Stimulated activated CD4-positive, alpha-beta T cell treated with anti-CD3 and anti-CD28 coated beads, TNF-alpha, amount 100 ng/mL, for 1 hour (primary cell): ENCODE results near the gene RPTOR.

Experiments
- DNase-seq, 3 donors: peaks; one replicate each; pipeline ENCODE4 v3.0.0-alpha.2; 2020; ENCODE audit warnings: low read depth in 3 of 3, low spot score in 1 of 3

RPTOR gene

DNA sequence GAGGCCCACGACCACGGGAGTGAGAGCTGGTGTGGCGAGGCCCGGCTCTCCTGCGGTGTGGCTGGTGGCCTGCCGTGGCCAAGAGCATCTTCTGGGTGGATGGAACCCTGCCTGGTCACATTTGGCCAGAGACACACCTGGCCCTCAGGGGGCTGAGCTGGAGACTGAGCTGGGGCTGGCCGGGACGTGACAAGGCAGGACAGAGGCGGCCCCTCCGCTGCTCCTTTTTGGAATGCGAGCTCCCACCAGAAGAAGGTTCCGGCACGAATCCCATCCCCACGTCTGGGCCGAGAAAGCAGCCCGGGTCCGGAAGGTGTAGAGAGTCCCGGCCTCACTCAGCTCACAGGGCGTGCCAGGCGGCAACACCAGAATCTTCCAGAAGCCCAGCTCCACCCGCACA, 421.0 kb downstream of the RPTOR start:
- no peak for DNase-seq

DNA sequence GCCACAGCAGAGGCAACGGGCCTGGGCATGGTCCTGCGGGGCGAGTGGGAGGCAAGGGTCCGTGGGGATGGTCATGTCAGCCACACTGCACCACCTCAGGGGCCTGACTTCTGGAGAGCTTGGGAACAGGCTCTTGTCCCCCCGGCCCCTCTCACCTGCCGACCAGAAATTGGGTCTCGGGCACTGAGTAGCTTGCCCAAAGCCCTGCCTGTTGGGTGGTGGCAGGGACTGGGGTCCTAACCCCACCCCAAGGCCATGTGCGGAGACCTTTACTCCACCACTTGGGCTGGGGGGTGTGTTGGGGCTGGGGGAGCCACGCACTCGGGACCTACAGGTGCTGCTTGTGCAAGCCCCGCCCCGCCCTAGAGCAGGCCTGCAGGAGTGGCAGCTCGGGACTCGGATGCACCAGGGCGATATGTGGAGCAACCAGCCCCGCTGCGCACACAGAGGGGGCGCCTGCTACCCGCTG, 422.8 kb downstream of the RPTOR start:
- DNase-seq: no peak

DNA sequence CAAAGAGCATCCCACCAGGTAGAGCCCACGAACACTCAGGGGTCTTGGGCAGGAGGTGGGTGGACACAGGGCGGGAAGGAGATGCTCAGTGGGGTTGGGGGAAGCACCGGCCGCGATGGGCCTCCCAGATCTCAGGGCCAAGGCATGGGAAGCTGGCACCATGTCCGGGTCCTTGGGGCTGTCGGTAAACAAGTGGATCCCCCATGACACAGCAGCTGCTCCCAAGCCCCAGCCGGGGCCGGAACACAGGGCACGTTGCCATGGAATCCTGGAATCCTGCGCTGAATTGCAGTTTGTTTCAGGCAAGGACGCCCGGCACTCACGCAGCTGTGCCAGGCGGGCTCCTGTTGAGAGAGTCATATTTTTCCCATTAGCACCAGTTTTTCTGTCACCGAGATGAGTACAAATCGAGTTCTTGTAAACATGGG, 424.0 kb downstream of the RPTOR start:
- no peak for DNase-seq

DNA sequence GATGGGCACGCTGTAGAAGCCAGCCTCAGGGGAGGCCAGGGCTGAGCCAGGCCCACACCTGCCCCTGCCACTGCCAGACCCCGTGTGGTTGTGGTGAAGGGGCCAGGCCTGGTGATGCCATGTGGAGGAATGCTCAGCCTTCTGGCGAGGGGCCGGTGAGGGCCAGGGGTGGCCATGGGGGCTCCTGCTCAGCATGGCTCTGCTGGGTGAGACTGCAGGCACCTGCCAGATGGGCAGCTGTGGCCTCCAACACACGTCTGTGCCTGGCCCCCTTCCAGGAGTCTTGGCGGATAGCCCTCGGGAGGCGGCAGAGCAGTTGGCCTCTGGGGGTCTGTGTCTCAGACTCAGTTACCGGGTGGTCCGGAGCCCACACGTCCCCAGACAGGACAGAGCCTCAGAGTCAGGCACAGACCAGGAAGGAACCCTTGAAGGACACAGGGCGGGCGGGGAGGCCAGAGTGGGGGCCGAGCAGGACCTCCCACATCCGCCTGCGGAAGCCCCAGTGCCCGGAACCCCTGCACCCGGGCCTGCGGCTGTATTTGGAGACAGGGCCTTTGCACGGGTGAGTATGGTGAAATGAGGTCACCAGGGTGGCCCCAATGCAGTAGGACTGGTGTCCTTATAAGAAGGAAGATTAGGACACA, 424.5 kb downstream of the RPTOR start:
- DNase-seq: no peak

DNA sequence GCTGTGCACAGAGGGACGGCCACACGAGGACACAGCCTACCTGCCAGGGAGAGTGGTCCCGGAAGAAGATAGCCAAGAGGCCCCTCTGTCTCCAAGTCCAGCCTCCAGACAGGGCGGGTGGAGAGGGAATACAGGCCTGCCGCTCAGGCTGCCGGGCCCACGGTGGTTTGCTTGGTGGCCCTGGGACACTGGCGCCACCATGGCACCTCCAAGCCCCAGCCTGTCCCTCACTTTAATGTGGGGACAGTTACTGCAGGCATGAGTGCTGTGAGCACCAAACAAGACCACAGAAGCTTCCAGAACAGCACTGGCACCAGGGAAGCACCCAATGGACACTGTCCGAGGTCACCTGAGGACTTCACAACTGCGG, 425.0 kb downstream of the RPTOR start:
- DNase-seq: no peak

DNA sequence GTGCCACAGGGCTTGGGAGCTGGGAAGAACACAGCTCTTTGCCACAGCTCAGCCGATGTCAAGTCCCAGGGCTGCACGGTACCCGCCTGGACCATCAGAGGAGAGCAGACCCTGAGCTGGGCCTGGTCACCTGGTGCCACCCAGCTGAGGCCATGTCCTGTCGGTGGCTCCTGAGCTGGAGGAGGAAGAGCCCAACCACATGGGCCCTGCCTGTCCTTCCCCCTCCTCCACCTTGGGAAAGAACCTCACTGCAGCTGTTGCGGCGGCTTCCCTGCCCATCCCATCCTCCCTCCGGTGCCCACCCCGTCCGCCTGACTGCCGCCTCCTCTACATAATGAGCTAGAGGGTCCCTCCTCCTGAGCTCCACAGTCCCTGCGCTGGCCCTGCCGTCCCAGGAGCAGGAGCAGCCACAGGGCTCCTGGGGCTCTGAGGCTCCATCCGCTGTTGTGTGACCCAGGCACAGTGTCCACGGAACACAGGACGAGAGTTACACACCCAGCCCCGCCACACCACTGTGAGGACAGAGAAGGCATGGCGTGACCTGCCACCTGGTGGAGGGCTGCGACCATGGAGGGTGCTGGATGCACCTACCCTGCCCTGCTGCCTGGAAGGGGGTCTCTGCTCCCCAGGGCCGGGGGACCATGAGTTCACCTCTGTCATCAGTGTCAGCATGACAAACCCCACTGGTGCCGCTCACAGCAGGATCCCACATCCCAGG, 425.6 kb downstream of the RPTOR start:
- peak in 1 of 3 donors; percentile 30 for DNase-seq

DNA sequence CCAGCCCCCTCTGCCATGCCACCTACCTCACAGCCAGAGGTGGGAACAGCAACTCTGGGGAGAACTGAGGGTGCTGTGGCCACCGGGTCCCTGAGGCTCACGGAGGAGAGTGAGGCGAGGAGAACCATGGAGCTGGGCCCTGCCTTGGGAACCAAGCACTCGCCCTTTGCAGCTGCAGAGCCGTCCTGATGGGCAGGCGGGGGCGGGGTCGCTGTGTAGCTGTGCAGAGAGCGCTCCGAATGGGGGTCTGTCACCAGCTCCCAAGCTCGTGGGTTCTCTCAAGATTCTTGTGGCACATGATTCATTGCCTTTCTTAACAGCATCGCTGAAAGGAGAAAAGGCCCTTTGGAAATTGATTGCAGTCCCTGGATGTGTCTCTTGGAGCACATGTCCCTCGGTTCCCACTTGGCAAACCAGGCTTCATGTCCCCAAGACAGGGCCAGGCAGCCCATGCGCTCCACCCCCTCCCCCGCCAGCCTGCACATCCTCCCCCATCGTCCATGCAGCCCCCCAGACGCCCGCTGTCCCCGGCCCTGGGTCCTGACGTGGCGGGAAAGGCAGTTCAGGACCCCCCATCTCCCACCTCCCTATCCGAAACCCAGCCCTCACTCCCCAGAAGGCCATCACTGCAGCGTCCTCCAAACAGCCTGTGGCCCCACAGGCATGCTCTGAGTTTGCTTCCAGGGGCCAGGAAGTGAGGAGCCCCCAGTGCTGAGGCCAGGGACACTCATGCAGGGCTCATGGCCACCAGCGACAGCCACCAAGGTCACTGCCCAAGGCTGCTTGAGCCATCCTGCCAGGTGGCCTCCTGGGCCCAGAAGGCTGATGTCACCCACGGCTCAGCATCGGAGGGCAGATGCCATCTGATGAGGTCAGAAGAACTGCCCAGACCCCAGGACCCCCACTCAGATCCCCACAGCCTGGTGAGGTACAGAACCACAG, 426.4 kb downstream of the RPTOR start:
- no peak for DNase-seq

DNA sequence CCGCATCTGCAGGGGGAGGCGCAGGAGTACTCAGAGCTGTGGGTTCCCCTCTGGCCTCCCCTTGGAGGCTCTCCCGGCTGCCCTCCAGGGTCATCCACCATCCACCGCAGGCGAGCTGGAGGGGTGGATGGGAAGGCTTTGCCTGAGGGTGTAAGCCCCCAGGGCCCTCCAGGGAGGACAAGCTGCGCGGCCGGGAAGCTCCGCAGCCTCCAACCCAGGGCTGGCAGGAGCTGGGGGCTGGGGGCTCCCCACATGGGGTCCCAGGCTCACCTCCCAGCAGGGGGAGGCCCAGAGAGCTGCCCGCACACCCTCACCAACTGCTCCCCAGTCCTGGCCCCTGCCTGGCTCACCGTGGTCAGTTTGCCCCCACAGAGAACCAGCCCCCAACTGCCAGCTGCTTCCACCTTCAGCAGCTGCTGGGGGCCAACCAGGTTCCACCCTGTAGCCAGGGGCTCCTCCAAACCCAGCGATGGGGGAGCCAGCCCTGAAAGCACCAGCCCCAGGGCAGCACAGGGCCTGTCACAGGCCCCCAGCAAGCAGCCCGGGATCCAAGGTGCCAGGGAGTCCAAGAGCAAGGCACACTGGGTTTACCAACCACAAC, 427.2 kb downstream of the RPTOR start:
- DNase-seq: no peak

DNA sequence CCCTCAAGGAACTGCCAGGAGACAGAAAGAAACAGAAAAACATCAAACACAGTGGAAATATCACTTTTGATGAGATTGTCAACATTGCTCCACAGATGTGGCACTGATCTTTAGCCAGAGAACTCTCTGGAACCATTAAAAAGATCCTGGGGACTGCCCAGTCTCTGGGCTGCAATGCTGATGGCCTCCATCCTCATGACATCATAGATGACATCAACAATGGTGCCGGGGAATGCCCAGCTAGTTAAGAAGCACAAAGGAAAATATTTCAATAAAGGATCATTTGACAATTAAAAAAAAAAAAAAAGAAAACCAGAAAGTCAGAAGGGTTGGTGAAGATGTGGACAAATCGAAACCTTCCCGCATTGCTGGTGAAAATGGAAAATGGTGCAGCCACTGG, 432.1 kb downstream of the RPTOR start:
- DNase-seq: no peak

DNA sequence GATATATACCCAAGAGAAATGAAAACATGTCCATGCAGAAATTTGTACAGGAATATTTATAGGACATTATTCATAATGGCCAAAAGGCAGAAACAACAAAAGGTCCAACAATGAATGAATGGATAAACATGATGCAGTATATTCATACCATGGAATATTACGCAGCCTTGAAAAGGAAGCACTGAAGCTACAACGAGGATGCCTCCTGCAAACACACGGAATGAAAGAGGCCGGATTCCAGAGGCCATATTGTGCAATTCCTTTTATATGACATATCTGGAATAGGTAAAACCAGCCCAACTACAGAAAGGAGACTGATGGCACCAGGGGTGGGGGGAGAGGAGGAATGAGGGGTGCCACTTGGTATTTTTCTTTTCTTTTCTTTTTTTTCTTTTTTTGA, 432.5 kb downstream of the RPTOR start:
- DNase-seq: no peak

DNA sequence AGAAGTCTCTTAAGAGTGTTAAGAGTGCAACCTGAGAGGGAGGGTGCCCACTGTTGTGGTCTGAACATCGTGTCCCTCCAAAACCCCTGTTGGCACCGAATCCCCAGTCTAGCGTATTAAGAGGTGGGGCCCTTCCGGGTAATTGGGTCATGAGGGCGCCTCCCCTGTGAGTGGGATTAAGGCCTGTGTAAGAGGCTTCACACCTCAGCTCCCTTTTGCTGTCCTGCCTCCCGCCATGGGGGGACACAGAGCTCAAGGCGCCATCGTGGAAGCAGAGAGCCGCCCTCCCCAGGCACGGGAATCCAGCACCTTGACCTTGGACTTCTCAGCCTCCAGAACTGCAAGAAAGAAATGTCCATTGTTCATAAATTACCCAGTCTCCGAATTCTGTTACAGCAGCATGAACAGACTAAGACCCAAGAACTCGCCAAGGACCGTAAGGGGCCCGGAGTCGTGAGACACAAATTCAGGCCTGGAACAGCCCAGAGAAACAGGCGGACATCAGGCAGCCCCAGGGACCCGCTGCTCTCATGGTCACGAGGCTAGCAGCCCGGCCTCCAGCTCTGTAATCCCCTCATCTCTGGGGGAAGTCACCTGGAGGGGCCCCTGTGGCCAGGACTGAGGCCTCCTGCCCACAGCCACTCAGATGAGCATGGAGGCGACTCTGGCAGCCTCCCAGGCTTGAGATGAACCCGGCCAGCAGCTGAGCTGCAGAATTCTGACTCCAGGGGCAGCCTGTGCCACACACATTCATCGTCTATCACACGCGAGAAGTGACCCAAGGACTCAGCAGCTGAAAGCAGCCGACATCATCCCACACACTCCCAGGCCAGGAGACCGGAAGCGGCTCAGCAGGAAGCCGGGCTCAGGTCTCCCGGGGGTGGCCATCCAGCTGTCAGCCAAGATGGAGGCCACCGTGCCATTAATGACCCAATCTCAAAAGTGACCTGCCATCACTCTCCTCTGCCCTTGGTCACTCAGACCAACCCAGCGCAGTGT, 434.2 kb downstream of the RPTOR start:
- DNase-seq: no peak

DNA sequence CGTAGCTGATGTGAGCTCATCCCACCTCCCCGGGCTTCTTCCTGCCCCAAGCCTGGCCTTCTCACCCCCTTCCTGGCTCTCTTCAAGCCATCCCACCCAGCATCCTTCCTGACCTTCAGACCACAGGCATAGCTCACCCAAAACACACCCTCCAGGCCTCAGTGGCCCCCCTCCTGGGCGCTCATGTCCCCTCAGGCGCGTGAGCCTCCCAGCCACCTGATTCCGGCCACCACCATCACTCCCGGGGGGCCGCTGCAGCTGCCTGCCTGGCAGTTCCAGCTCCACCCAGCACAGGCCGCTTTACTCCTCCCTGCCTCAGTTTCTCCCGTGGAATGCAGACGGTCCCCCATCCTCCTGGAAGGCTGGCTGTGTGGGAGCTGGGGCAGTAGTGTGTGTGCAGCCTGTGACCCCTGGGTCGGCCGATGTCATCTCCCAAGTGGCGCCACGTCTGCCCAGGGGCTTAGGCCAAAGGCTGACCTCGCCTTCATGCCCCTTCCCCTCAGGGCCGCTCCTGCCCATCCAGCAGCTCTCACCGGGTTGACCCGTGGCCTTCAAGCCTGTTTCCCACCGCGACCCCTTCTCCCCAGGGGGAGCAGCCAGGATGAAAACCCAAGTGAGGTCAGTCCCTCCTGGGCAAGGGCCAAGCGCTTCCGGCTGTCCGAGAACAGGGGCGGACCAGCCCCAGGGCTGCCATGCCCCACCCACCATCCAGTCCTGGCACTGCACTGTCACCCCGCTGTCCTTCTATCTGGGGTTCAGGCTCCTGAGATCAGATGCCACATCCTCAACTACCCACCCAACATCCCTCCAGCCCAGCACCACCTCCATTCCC, 435.1 kb downstream of the RPTOR start:
- no peak for DNase-seq

DNA sequence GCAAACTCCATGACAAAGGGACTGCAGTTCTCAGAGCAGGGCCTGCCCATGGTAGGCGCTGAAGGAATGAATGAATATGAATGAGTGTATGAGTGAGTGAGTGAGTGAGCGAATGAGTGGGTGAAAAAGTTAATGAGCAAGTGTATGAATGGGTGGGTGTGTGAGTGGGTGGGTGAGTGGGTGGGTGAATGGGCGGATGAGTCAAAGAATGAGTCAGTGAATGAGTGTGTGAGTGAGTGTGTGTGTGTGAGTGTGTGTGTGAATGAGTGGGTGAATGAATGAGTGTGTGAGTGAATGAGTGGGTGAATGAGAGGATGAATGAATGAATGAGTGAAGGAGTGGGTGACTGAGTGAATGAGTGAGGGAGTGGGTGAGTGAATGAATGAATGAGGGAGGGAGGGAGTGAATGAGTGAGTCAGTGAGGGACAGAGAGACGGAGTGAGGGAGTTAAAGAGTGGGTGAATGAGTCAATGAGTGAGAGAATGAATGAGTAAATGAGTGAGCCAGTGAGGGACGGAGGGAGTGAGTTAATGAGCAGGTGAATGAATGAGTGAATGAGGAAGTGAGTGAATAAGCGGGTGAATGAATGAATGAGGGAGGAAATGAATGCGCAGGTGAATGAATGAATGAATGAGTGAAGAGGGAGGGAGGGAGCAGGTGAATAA, 435.9 kb downstream of the RPTOR start:
- DNase-seq: peak in 1 of 3 donors; percentile 47

DNA sequence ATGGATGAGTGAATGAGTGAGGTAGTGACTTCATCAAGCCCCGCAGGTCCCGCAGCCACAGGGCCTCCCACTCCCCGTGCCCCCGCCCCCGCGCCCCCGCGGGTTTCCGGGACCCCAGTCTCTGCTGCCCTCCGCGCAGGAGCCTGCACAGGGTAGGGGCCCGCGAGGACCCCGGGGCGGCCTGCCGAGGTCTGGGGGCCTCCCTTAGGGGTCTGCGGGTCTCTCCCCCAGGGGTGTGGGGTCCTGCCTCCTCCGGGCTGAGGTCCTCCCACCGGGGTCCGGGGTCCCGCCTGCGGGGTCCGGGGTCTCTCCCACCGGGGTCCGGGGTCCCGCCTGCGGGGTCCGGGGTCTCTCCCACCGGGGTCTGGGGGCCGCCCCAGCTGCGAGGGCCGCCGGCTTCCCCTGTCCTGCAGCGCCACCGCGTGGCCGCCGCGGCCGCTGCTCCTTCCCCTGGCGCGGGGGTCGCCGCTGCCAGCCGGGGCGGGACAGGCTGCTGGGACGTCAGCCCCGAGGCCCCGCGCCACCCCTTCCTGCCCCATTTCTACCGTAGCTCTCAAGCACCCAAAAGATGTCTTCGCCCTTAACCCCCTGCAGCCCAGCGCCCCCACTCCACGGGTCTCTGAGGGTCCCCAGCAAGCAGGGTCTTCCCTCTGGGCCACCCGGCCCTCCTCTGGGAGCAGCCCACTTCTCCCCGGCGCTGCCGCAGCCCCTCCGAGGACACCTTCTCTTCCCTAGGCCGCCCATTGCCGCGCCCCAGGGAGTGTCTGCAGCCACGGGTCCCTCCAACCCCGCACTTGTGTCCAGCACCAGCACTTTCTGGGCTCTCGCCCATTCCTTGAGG, 436.6 kb downstream of the RPTOR start:
- peak in 1 of 3 donors; percentile 33 for DNase-seq

DNA sequence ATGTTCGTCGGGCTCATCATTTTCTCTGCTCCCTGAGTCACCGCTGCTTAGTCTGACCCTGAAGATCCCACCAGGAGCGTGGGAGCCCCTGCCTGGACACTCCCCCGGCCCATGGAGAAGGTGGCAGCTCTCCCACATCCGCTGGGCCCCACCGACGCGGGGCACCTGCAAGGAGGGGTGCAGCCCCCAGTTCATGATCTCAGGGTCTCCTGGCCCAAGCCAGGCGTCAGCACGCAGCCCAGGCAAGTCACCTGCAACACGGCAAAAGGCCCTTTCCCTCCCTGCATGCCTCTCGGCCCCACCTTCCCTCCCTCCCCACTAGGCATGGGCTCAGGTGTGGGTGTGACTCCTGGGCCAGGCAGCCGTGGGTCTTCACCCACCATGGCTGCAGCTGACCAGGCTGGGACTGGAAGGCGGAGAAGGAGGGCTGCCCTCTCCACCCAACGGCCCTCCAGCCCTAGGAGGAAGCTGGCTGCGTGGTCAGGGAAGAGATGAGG, 437.3 kb downstream of the RPTOR start:
- DNase-seq: no peak

DNA sequence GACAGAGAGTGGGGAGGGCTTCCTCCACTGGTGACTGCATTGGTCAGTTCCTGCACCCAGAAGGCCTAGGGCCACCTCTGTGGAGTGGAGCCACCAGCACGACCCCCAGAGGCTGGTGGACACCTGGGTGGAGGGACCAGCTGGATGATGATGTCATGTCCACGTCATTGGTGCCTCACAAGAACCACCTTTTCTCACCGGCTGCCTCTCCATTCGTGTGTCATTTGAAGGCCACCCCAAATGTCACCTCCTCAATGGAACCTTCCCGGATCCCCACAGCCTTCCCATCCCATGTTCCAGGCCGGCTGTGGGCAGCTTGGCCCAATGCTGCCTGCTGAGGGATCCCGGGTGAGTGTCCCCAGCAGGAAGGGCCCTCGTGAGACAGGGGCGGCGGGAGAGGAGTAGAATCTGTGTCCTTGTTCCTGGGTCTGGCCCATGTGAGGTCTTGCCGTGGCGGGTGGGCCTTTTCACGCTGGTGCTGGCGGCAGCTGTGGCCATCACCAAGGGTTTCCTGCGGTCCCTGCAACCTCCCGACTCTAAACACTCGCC, 437.9 kb downstream of the RPTOR start:
- no peak for DNase-seq

DNA sequence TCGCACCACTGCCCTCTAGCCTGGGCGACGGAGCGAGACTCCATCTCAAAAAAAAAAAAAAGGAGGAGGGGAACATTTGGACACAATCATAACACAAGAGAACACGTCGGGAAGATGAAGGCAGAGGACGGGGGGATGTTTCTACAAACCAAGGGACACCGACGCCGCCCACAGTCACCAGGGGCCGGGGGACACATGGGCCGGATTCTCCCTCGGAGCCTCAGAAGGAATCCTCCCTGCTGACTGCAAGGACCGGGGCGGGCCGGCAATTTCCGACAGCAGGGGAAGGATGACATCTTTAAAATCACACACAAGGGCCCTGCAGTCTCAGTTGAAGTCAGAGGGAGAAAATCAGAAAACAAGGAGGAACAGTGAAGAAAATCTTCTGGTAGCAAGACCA, 438.9 kb downstream of the RPTOR start:
- DNase-seq: no peak
